Activated T-cell treated with anti-CD3 and anti-CD28 coated beads for 24 hours (primary cell): Measurements from ENCODE around the gene RNF169.
"Not testable (repeated sequence)": the region's sequence is repeated elsewhere in the genome, so short reads cannot be mapped to it uniquely, and the experiment has no call there.

ENCODE experiments used
- DNase-seq: peaks from one replicate; pipeline ENCODE4 v3.0.0-alpha.2; 2020; ENCODE audit warnings: low read depth

Gene RNF169

GRCh38 chr11:74730571-74731260, 17.9 kb upstream of the RNF169 start:
- DNase-seq = no peak

GRCh38 chr11:74731301-74732094, 17.2 kb upstream of the RNF169 start, which contains the start of gene CHRDL2:
TSS of gene CHRDL2 (minus strand) at chr11:74731426. CDS start at chr11:74730888, 538 bp downstream.
- DNase-seq = no peak

DNA sequence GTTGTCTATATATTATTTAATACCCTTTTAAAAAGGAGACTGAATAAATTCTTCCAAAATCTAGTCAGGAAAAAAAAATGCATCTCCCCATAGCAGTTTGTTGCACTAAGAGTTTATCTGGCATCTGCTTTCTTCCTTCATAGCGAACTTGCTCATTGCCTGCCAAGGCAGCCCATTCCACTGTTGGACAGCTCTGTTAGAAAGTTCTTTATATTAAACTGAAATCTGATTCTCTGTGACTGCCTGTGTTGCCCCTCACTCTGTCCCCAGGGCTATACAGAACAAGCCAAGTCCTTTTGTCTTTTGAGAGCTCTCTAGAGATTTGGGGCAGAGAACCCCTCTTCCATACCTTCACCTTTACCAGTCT, 14.1 kb upstream of the RNF169 start:
- no peak for DNase-seq

DNA sequence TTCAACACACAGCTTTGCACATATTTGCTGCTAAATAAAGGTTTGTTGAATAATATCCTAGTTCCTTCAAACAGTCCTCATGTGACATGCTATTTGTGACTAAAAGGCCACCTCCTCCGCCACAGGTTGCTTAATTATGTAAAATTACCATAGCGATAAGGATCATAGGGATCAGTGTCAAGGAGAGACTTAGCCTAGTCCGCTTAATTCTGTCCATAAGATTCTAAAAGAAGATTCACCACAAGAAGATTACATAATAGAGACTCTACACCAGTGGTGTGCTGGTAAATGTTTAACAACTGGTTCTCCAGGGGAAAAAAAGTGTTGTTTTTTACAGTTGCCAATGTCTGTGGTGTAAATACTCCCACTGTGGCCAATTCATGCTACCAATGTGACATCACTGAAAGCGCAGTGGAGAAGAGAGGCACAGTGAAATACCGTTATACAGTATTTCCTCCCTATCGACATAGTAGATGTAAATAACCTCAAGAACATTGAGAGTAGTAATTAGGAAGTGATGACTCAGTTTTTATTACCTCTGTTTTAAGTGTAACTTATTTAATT, 13.2 kb upstream of the RNF169 start:
- no peak for DNase-seq

GRCh38 chr11:74736031-74736430, 12.6 kb upstream of the RNF169 start:
- no peak for DNase-seq

GRCh38 chr11:74739546-74740270, 8.9 kb upstream of the RNF169 start:
- DNase-seq = peak; percentile 32

- DNase-seq = no peak
Observed at GRCh38 chr11:74742070-74742469, 6.6 kb upstream of the RNF169 start.

DNA sequence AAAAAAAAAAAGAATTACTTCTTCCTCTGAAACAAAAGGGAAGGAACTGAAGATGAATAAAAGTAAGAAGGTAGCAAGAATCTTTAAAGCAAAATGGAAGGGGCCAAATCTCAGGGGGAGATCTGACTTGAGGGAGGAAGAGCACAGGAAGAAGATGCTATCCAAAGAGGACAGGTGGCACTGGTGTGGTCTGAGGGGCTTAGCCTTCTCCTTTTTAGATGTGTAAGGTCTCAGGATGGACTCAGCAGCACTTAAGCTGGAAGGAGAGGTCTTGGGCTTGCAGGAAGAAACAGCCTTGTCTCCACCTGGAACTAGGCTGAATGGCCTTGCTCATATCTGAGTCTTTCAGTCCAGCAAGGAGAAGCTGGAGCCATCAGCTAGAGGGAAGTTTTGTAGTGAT, 5.0 kb upstream of the RNF169 start:
- DNase-seq = no peak

GRCh38 chr11:74744277-74744676, 4.4 kb upstream of the RNF169 start:
- DNase-seq = no peak

DNA sequence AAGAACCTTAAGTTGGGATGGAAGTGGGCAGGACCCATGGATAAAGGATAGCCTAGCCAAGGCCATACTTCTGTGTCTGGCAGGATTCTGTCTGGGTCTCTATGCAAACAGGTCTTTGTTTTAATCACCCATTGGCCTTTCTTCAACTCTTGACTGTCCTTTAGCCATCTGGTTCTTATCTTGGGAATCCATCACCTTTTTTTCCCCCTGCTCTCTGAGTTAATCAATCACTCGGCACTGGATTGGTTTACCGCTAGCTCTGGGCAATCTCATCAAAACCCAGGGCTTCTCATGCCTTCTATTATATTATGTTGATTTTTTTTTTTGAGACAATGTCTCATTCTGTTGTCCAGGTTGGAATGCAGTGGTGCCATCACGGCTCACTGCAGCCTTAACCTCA, 1.8 kb upstream of the RNF169 start:
- no peak for DNase-seq

GRCh38 chr11:74749127-74749964, 697 bp downstream of the RNF169 start:
- DNase-seq = peak; percentile 38

GRCh38 chr11:74749965-74750296, 1.3 kb downstream of the RNF169 start:
- no peak for DNase-seq

GRCh38 chr11:74750598-74750997, 1.9 kb downstream of the RNF169 start:
- not testable (repeated sequence) for DNase-seq

GRCh38 chr11:74751303-74751702, 2.7 kb downstream of the RNF169 start:
- DNase-seq = no peak

DNA sequence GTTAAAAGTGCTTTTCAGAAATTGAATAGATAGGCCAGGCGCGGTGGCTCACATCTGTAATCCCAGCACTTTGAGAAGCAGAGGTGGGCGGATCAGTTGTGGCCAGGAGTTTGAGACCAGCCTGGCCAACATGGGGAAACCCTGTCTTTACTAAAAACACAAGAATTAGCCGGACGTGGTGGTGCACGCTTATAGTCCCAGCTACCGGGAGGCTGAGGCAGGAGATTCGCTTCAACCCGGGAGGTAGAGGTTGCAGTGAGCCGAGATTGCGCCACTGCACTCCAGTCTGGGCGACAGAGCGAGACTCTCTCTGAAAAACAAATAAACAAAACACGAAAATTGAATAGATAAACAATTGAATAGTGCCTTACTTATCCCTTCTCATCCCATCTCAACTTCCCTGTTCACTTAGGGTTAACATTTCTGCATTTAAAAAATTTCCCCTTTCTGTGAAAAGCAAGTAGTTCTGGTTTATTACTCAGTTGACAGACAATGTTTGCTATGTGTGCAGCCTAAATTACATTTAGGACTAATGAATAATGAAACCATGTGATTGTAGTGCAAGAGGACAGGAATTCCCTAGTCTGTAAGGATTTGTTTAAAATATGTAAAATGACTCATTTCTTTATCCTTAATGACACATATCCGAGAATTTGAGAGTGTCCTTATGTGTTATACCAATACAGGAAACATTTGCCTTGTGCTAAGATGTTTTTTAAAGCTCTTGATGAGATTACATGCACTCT, 6.0 kb downstream of the RNF169 start:
- DNase-seq = no peak

- DNase-seq = no peak
Observed at GRCh38 chr11:74755395-74755995, 6.8 kb downstream of the RNF169 start.

- DNase-seq = no peak
Observed at GRCh38 chr11:74756571-74756970, 7.9 kb downstream of the RNF169 start.

GRCh38 chr11:74766905-74767304, 18.3 kb downstream of the RNF169 start:
- DNase-seq = no peak

GRCh38 chr11:74768172-74768651, 19.6 kb downstream of the RNF169 start:
- DNase-seq = not testable (repeated sequence)

- DNase-seq = no peak
Observed at GRCh38 chr11:74769055-74769707, 20.5 kb downstream of the RNF169 start.
